ENCODE results near the gene CLCA2. TPM values are rescaled to one million over a fixed set of nuclear protein-coding genes. Genes with fewer than 3 reads are reported as not detected.

Gene CLCA2
- polyA plus RNA-seq, 1 of the 3 experiments (the other 2 are of a cell fraction): 0.02 TPM

- ChIA-PET CTCF (interaction anchor here (0.6 kb wide), 1 partner anchor 293 kb away, joined by 3 read pairs; the partner anchor contains the start of gene SH3GLB1), POLR2A (no interaction called here)
- Histone ChIP-seq H3K9me2 (no peaks in the 10 kb centered on the region), H3K4me2 (no peak overlapping the region), H3K27me3 (ENCODE audit: insufficient read depth) (no peaks in the 10 kb centered on the region; the same call in 1 of the 2 replicates), H3K9ac (no peak overlapping the region), H4K20me1 (ENCODE audit: insufficient read depth) (no peaks in the 10 kb centered on the region), H3K9me3 (no peaks in the 10 kb centered on the region), H2AFZ (ENCODE audit: low read depth) (no peak overlapping the region), H3K4me1 (ENCODE audit: control insufficient read depth in 1 of 2, insufficient read depth in 2 of 2, low read depth in 1 of 2, low read length in 1 of 2) (no peaks in the 10 kb centered on the region), H3K4me3 (ENCODE audit: low read depth in 2 of 2, low read length in 1 of 2) (no peak overlapping the region), H3K27ac (ENCODE audit: low read depth in 2 of 2, low read length in 1 of 2) (no peak overlapping the region), H3F3A (replicated peaks; ENCODE audit: insufficient read depth) (no peaks in the 10 kb centered on the region), H3K36me3 (replicated peaks in 1 of 2; ENCODE audit: control insufficient read depth in 1 of 2, insufficient read depth in 2 of 2, low read length in 1 of 2) (no peaks in the 10 kb centered on the region), H3K79me2 (ENCODE audit: insufficient read depth) (no peaks in the 10 kb centered on the region)
- 83% methylated on average over 4 of the region's 4 CpGs for WGBS (ENCODE audit: low lambda C conversion rate)
- no peak for DNase-seq
- no peak for TF ChIP-seq FOXJ3 (CRISPR knock-in tag; IDR thresholded peaks at IDR 0.05)
- no peak for TF ChIP-seq RCOR1 (IDR thresholded peaks at IDR 0.05; ENCODE audit: low read length)
- no peak for TF ChIP-seq POLR2AphosphoS5 (IDR thresholded peaks at IDR 0.05; ENCODE audit: low read depth, low read length)
- TF ChIP-seq, protein P1, sequence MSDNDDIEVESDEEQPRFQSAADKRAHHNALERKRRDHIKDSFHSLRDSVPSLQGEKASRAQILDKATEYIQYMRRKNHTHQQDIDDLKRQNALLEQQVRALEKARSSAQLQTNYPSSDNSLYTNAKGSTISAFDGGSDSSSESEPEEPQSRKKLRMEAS (IDR thresholded peaks at IDR 0.05; ENCODE audit: low read depth): no peak
- no peak for TF ChIP-seq TAF1 (IDR thresholded peaks at IDR 0.05; ENCODE audit: borderline replicate concordance, low read depth, low read length)
- no peak for TF ChIP-seq IRF3 (IDR thresholded peaks at IDR 0.05; ENCODE audit: low read depth, low read length)
- no peak for TF ChIP-seq RFX5 (IDR thresholded peaks at IDR 0.05; ENCODE audit: low read length)
- no peak for TF ChIP-seq ELF1 (IDR thresholded peaks at IDR 0.05)
- TF ChIP-seq JUND (IDR thresholded peaks at IDR 0.05): no peak
- TF ChIP-seq RXRA (IDR thresholded peaks at IDR 0.05; ENCODE audit: borderline replicate concordance, low read depth): no peak
- TF ChIP-seq NFIC (IDR thresholded peaks at IDR 0.05; ENCODE audit: borderline replicate concordance): no peak
- no peak for TF ChIP-seq MXI1 (IDR thresholded peaks at IDR 0.05; ENCODE audit: low read depth, low read length)
- no peak for TF ChIP-seq GATA2 (CRISPR knock-in tag; IDR thresholded peaks at IDR 0.05)
- TF ChIP-seq TEAD4 (IDR thresholded peaks at IDR 0.05; ENCODE audit: borderline replicate concordance, insufficient read depth): no peak
Measured at GRCh38 chr1:86410879-86411278, 13.1 kb upstream of the CLCA2 start.

GRCh38 chr1:86416343-86416742 lies 7.6 kb upstream of the CLCA2 start:
- Histone ChIP-seq H2AFZ (ENCODE audit: low read depth) (no peak overlapping the region), H3K27me3 (ENCODE audit: insufficient read depth) (no peaks in the 10 kb centered on the region; the same call in 1 of the 2 replicates), H3F3A (replicated peaks; ENCODE audit: insufficient read depth) (no peaks in the 10 kb centered on the region), H3K27ac (ENCODE audit: low read depth in 2 of 2, low read length in 1 of 2) (no peak overlapping the region), H3K9me3 (no peaks in the 10 kb centered on the region), H3K4me3 (ENCODE audit: low read depth in 2 of 2, low read length in 1 of 2) (no peak overlapping the region), H3K4me1 (ENCODE audit: control insufficient read depth in 1 of 2, insufficient read depth in 2 of 2, low read depth in 1 of 2, low read length in 1 of 2) (no peaks in the 10 kb centered on the region), H3K36me3 (replicated peaks in 1 of 2; ENCODE audit: control insufficient read depth in 1 of 2, insufficient read depth in 2 of 2, low read length in 1 of 2) (no peaks in the 10 kb centered on the region), H3K4me2 (no peak overlapping the region), H3K79me2 (ENCODE audit: insufficient read depth) (no peaks in the 10 kb centered on the region), H3K9ac (no peak overlapping the region), H3K9me2 (no peaks in the 10 kb centered on the region), H4K20me1 (ENCODE audit: insufficient read depth) (no peaks in the 10 kb centered on the region)
- WGBS (ENCODE audit: low lambda C conversion rate): 42% methylated on average over 6 of the region's 6 CpGs
- TF ChIP-seq NRF1 (IDR thresholded peaks at IDR 0.05; ENCODE audit: low read depth, low read length): no peak
- TF ChIP-seq RAD21 (IDR thresholded peaks at IDR 0.05; ENCODE audit: low read length): no peak
- no peak for TF ChIP-seq SIN3A (IDR thresholded peaks at IDR 0.05; ENCODE audit: borderline replicate concordance, low read depth, low read length)
- TF ChIP-seq, protein P2, sequence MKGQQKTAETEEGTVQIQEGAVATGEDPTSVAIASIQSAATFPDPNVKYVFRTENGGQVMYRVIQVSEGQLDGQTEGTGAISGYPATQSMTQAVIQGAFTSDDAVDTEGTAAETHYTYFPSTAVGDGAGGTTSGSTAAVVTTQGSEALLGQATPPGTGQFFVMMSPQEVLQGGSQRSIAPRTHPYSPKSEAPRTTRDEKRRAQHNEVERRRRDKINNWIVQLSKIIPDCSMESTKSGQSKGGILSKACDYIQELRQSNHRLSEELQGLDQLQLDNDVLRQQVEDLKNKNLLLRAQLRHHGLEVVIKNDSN (IDR thresholded peaks at IDR 0.05; ENCODE audit: borderline replicate concordance, low read depth): no peak
- no peak for TF ChIP-seq YY1 (IDR thresholded peaks at IDR 0.05; ENCODE audit: low read depth)
- TF ChIP-seq, protein P1 (IDR thresholded peaks at IDR 0.05; ENCODE audit: low read depth): no peak
- TF ChIP-seq, protein P3, sequence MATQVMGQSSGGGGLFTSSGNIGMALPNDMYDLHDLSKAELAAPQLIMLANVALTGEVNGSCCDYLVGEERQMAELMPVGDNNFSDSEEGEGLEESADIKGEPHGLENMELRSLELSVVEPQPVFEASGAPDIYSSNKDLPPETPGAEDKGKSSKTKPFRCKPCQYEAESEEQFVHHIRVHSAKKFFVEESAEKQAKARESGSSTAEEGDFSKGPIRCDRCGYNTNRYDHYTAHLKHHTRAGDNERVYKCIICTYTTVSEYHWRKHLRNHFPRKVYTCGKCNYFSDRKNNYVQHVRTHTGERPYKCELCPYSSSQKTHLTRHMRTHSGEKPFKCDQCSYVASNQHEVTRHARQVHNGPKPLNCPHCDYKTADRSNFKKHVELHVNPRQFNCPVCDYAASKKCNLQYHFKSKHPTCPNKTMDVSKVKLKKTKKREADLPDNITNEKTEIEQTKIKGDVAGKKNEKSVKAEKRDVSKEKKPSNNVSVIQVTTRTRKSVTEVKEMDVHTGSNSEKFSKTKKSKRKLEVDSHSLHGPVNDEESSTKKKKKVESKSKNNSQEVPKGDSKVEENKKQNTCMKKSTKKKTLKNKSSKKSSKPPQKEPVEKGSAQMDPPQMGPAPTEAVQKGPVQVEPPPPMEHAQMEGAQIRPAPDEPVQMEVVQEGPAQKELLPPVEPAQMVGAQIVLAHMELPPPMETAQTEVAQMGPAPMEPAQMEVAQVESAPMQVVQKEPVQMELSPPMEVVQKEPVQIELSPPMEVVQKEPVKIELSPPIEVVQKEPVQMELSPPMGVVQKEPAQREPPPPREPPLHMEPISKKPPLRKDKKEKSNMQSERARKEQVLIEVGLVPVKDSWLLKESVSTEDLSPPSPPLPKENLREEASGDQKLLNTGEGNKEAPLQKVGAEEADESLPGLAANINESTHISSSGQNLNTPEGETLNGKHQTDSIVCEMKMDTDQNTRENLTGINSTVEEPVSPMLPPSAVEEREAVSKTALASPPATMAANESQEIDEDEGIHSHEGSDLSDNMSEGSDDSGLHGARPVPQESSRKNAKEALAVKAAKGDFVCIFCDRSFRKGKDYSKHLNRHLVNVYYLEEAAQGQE (IDR thresholded peaks at IDR 0.05; ENCODE audit: low read depth, low read length): no peak
- TF ChIP-seq MEF2A (IDR thresholded peaks at IDR 0.05; ENCODE audit: borderline replicate concordance, low read depth): no peak
- POLR2A ChIA-PET: no interaction called here
- CTCF ChIA-PET: interaction anchor here (0.9 to 1.3 kb wide), 4 partner anchors 36 to 84 kb away, joined by 3 to 4 read pairs (median 4); no protein-coding TSS in a partner anchor
- no peak for DNase-seq

Measured in SK-N-SH (cell line).